A549 (cell line): ENCODE data around the gene ESR1.

ENCODE experiments used
- CHD2 ChIP-seq: fragments of 150-350 bp; IDR thresholded peaks from 2 replicates; pipeline ENCODE4 v1.6.1; 2014; ENCODE audit warnings: low read length; ENCODE audit not compliant: partially characterized antibody
- EHF ChIP-seq: fragments of 250-450 bp; sonication (Bioruptor Pico); IDR thresholded peaks from 2 replicates; pipeline ENCODE4 v1.5.0; 2020; ENCODE audit warnings: mild to moderate bottlenecking
- KDM1A ChIP-seq: fragments of 200-600 bp; sonication (generic); IDR thresholded peaks from 2 replicates; pipeline ENCODE4 v1.6.1; 2016; ENCODE audit warnings: low read depth, mild to moderate bottlenecking
- POLR2A ChIP-seq: IDR thresholded peaks from 2 replicates; pipeline ENCODE4 v1.6.1; 2012; ENCODE audit warnings: mild to moderate bottlenecking, low read length
- USF2 ChIP-seq: fragments of 450-650 bp; IDR thresholded peaks from 2 replicates; pipeline ENCODE4 v1.6.1; 2014; ENCODE audit warnings: antibody characterized with exemption
- TF ChIP-seq, protein P1 (sequence below): fragments of >200 bp; sonication (Bioruptor Twin); formaldehyde crosslinking; IDR thresholded peaks from 3 replicates; pipeline ENCODE4 v1.5.1; 2016
- TF ChIP-seq, protein P2 (sequence below): IDR thresholded peaks from 2 replicates; pipeline ENCODE4 v1.6.1; 2012; ENCODE audit warnings: low read depth, borderline replicate concordance
- TF ChIP-seq, protein P3 (sequence below): fragments of 200-600 bp; sonication (generic); IDR thresholded peaks from 2 replicates; pipeline ENCODE4 v1.6.1; 2016; ENCODE audit warnings: antibody characterized with exemption, mild to moderate bottlenecking, moderate library complexity

- no peak for TF ChIP-seq POLR2A
- TF ChIP-seq, protein P1, sequence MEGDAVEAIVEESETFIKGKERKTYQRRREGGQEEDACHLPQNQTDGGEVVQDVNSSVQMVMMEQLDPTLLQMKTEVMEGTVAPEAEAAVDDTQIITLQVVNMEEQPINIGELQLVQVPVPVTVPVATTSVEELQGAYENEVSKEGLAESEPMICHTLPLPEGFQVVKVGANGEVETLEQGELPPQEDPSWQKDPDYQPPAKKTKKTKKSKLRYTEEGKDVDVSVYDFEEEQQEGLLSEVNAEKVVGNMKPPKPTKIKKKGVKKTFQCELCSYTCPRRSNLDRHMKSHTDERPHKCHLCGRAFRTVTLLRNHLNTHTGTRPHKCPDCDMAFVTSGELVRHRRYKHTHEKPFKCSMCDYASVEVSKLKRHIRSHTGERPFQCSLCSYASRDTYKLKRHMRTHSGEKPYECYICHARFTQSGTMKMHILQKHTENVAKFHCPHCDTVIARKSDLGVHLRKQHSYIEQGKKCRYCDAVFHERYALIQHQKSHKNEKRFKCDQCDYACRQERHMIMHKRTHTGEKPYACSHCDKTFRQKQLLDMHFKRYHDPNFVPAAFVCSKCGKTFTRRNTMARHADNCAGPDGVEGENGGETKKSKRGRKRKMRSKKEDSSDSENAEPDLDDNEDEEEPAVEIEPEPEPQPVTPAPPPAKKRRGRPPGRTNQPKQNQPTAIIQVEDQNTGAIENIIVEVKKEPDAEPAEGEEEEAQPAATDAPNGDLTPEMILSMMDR: peak; percentile 53
- TF ChIP-seq, protein P2, sequence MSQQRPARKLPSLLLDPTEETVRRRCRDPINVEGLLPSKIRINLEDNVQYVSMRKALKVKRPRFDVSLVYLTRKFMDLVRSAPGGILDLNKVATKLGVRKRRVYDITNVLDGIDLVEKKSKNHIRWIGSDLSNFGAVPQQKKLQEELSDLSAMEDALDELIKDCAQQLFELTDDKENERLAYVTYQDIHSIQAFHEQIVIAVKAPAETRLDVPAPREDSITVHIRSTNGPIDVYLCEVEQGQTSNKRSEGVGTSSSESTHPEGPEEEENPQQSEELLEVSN: no peak
- no peak for TF ChIP-seq EHF (CRISPR knock-in tag)
- no peak for TF ChIP-seq KDM1A
- no peak for TF ChIP-seq USF2
- TF ChIP-seq, protein P3, sequence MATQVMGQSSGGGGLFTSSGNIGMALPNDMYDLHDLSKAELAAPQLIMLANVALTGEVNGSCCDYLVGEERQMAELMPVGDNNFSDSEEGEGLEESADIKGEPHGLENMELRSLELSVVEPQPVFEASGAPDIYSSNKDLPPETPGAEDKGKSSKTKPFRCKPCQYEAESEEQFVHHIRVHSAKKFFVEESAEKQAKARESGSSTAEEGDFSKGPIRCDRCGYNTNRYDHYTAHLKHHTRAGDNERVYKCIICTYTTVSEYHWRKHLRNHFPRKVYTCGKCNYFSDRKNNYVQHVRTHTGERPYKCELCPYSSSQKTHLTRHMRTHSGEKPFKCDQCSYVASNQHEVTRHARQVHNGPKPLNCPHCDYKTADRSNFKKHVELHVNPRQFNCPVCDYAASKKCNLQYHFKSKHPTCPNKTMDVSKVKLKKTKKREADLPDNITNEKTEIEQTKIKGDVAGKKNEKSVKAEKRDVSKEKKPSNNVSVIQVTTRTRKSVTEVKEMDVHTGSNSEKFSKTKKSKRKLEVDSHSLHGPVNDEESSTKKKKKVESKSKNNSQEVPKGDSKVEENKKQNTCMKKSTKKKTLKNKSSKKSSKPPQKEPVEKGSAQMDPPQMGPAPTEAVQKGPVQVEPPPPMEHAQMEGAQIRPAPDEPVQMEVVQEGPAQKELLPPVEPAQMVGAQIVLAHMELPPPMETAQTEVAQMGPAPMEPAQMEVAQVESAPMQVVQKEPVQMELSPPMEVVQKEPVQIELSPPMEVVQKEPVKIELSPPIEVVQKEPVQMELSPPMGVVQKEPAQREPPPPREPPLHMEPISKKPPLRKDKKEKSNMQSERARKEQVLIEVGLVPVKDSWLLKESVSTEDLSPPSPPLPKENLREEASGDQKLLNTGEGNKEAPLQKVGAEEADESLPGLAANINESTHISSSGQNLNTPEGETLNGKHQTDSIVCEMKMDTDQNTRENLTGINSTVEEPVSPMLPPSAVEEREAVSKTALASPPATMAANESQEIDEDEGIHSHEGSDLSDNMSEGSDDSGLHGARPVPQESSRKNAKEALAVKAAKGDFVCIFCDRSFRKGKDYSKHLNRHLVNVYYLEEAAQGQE: no peak
- TF ChIP-seq CHD2: no peak
Measured at GRCh38 chr6:151763938-151764680, 43.4 kb upstream of the ESR1 start.
